Panc1 (cell line): ENCODE measurements around the gene NOL4L. TPM values are rescaled to one million over a fixed set of nuclear protein-coding genes. Genes with fewer than 3 reads are reported as not detected.

Experiments used
- ATAC-seq: fragments of 200-7000 bp; cut with Tn5 transposase; 2 replicates; pipeline ENCODE4 v1.9.1; 2020; ENCODE audit warnings: mild to moderate bottlenecking, moderate library complexity
- BruUV-seq: library from RNA; stranded (reverse); fragments of 400-500 nt; replicated peaks from 2 replicates; lab custom pipeline; 2021; lab: Mats Ljungman, UMichigan
- CTCF ChIA-PET: fragments of 300-600 bp; sonication (Branson Sonifier 250); formaldehyde crosslinking; loops from one replicate; lab custom pipeline; 2022; ENCODE audit warnings: antibody characterized with exemption; lab: Charles Lee
- POLR2A ChIA-PET: fragments of 300-600 bp; sonication (Branson Sonifier 250); formaldehyde crosslinking; loops from one replicate; lab custom pipeline; 2022; ENCODE audit warnings: antibody characterized with exemption; lab: Charles Lee
- DNase-seq: peaks from one replicate; pipeline ENCODE4 v3.0.0-alpha.2; 2010; ENCODE audit warnings: low read depth, low spot score
- H3K27ac ChIP-seq: 2 replicates; pipeline ENCODE4 v1.5.1; 2011; ENCODE audit warnings: mild to moderate bottlenecking, low read length, inconsistent platforms
- H3K27me3 ChIP-seq: fragments of 200-500 bp; sonication (Bioruptor generic); 2 replicates; pipeline ENCODE4 v1.6.0; 2014; ENCODE audit warnings: low read length, inconsistent platforms; ENCODE audit not compliant: control insufficient read depth, insufficient read depth
- H3K36me3 ChIP-seq: fragments of 200-500 bp; sonication (Bioruptor generic); 2 replicates; pipeline ENCODE4 v1.5.1; 2014; ENCODE audit warnings: inconsistent platforms, mild to moderate bottlenecking, low read length, moderate library complexity; ENCODE audit not compliant: control insufficient read depth, insufficient read depth
- H3K4me1 ChIP-seq: 2 replicates; pipeline ENCODE4 v1.5.1; 2011; ENCODE audit warnings: inconsistent platforms, mild to moderate bottlenecking, low read length, moderate library complexity; ENCODE audit not compliant: control insufficient read depth, insufficient read depth
- H3K4me3 ChIP-seq, 2 experiments: 2 replicates each; pipeline ENCODE4 v1.5.1; 2011 to 2012; ENCODE audit warnings: low read depth in 2 of 2, low read length in 2 of 2, mild to moderate bottlenecking in 2 of 2, inconsistent platforms in 1 of 2, moderate library complexity in 1 of 2
- H3K9me3 ChIP-seq: fragments of 200-500 bp; sonication (Bioruptor generic); 2 replicates; pipeline ENCODE4 v1.5.1; 2014; ENCODE audit warnings: low read depth, mild to moderate bottlenecking, inconsistent platforms, low read length, moderate library complexity; ENCODE audit not compliant: control insufficient read depth, insufficient read depth
- CTCF ChIP-seq: fragments of 450-650 bp; IDR thresholded peaks from 2 replicates; pipeline ENCODE4 v1.5.1; 2017; ENCODE audit warnings: mild to moderate bottlenecking
- POLR2AphosphoS5 ChIP-seq: IDR thresholded peaks from 2 replicates; pipeline ENCODE4 v1.6.1; 2012; ENCODE audit warnings: mild to moderate bottlenecking, low read depth, low read length, moderate library complexity
- SIN3A ChIP-seq: IDR thresholded peaks from 2 replicates; pipeline ENCODE4 v1.6.1; 2012; ENCODE audit warnings: low read depth, mild to moderate bottlenecking, low read length, moderate library complexity, borderline replicate concordance; ENCODE audit not compliant: insufficient read depth
- TCF7L2 ChIP-seq: IDR thresholded peaks from 2 replicates; pipeline ENCODE4 v1.6.1; 2011; ENCODE audit warnings: mild to moderate bottlenecking, low read depth, low read length, inconsistent platforms
- in situ Hi-C: cut with HindIII; loops from 2 replicates; pipeline ENCODE4 v1.10.0; 2016; ENCODE audit warnings: low sequenced_read_pairs, low pct_unique_long_range_greater_than_20kb
- intact Hi-C: fragments of 100-400 bp; cut with micrococcal nuclease; formaldehyde crosslinking; loops from one replicate; pipeline ENCODE4 v1.10.0; 2022; ENCODE audit not compliant: unreplicated experiment
- total RNA-seq: library from RNA; stranded (reverse); gene quantifications from one replicate; pipeline ENCODE4 v1.2.1, GENCODE V29; 2021; ENCODE audit not compliant: unreplicated experiment
- TF ChIP-seq, protein P1 (sequence below), 2 experiments: IDR thresholded peaks; 2 replicates each; pipeline ENCODE4 v1.6.1; 2011 to 2012; ENCODE audit warnings: low read depth in 2 of 2, control low read depth in 1 of 2, low read length in 1 of 2, mild to moderate bottlenecking in 1 of 2, moderate library complexity in 1 of 2; ENCODE audit not compliant: insufficient read depth in 1 of 2

Gene NOL4L
- total RNA-seq, 1 experiment from 2014 or later, result 21.6 TPM

DNA sequence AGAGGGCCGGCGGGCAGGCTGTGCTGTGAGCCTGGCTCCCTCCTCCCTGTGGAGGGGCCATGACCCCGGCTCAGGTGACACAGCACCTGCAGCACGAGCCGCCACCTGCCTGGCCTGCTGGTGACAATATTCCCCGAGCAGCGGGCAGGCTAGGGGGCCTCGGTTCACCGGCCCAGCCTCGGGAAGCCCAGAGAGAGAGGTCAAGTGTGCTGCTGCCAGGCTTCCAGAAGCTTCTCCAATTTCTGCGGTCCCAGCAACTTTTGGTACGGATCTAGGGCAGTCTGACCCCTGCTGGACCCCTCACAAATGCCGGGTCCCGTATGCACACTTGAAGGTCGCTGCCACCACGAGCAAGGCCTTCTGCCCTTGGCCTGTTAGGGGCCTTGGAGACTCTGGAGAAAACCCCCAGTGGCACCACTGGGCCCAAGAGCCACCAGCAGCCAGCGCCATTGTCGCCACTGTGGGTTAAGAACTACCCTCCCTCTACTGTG lies 38.6 kb upstream of the NOL4L start:
- POLR2A ChIA-PET, result no interaction called here
- intact Hi-C loops (no loop called here), in situ Hi-C loops (no loop called here)
- CTCF ChIA-PET, result no interaction called here
- BruUV-seq, result no TSS peak
- ATAC-seq, result no peak
- H3K36me3 ChIP-seq, result no peaks in the 10 kb centered on the region
- no peak for DNase-seq
- H3K27me3 ChIP-seq, result no peaks in the 10 kb centered on the region
- no peak overlapping the region for H3K4me3 ChIP-seq
- no peak overlapping the region for H3K27ac ChIP-seq
- H3K4me1 ChIP-seq, result peaks cover 11% of the 10 kb centered on the region
- no peak for TF ChIP-seq SIN3A
- TF ChIP-seq, protein P1, sequence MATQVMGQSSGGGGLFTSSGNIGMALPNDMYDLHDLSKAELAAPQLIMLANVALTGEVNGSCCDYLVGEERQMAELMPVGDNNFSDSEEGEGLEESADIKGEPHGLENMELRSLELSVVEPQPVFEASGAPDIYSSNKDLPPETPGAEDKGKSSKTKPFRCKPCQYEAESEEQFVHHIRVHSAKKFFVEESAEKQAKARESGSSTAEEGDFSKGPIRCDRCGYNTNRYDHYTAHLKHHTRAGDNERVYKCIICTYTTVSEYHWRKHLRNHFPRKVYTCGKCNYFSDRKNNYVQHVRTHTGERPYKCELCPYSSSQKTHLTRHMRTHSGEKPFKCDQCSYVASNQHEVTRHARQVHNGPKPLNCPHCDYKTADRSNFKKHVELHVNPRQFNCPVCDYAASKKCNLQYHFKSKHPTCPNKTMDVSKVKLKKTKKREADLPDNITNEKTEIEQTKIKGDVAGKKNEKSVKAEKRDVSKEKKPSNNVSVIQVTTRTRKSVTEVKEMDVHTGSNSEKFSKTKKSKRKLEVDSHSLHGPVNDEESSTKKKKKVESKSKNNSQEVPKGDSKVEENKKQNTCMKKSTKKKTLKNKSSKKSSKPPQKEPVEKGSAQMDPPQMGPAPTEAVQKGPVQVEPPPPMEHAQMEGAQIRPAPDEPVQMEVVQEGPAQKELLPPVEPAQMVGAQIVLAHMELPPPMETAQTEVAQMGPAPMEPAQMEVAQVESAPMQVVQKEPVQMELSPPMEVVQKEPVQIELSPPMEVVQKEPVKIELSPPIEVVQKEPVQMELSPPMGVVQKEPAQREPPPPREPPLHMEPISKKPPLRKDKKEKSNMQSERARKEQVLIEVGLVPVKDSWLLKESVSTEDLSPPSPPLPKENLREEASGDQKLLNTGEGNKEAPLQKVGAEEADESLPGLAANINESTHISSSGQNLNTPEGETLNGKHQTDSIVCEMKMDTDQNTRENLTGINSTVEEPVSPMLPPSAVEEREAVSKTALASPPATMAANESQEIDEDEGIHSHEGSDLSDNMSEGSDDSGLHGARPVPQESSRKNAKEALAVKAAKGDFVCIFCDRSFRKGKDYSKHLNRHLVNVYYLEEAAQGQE (IDR thresholded peaks at IDR 0.05; ENCODE audit: insufficient read depth in 1 of 2, low read depth in 2 of 2, low read length in 1 of 2), result no peak
- no peak for TF ChIP-seq POLR2AphosphoS5
- no peak for TF ChIP-seq CTCF
- no peak for TF ChIP-seq TCF7L2
- H3K9me3 ChIP-seq, result no peaks in the 10 kb centered on the region

DNA sequence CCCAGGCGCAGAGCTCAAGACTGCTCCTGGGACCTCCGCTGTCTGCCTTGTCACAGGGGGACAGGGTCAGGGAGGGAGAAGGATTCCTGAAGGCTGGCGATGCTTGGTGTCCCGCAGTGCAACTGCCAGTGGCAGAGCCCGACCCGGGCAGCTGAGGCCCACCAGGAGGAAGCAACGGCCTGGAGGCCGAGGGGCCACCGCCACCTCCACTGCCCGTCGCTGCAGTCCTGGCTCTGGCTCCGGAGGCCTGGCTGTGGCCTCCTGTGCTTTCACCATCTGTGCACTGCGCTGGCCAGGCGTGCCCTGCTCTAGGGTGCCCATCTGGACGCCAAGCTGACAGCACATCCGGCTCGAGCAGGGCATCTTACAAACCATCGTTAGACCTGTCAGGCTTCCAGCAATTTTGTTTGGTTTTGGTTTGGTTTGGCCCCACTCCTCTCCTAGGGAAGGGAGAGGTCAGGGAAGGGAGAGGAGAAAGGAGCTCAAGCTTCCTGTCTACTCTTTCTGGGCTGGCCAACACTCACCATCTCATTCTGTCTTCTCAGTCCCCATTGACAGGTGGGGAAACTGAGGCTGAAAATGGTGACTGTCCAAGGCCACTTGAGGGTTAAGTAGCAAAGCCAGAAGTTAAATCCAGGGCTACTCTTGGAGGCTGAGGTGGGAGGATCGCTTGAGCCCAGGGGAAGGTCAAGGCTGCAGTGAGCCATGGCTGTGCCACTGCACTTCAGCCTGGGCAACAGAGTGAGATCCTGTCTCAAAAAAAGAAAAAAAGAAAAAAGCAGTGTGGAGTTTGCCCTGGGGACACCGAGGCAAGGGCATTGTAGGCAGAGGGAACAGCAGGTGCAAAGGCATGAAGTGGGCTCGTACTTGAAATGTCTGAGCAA lies 37.7 kb upstream of the NOL4L start:
- in situ Hi-C loops (no loop called here), intact Hi-C loops (no loop called here)
- Histone ChIP-seq H3K27me3 (no peaks in the 10 kb centered on the region), H3K4me1 (peaks cover 10% of the 10 kb centered on the region), H3K9me3 (no peaks in the 10 kb centered on the region), H3K27ac (no peak overlapping the region), H3K36me3 (no peaks in the 10 kb centered on the region), H3K4me3 (no peak overlapping the region)
- CTCF ChIA-PET, result no interaction called here
- peak; percentile 17; the same call in 1 of the 2 replicates for ATAC-seq
- POLR2A ChIA-PET, result no interaction called here
- BruUV-seq, result no TSS peak
- TF ChIP-seq CTCF, result no peak
- TF ChIP-seq TCF7L2, result no peak
- no peak for TF ChIP-seq POLR2AphosphoS5
- TF ChIP-seq, protein P1 (IDR thresholded peaks at IDR 0.05; ENCODE audit: insufficient read depth in 1 of 2, low read depth in 2 of 2, low read length in 1 of 2), result no peak
- no peak for TF ChIP-seq SIN3A
- DNase-seq, result no peak
